Kidney (tissue), 14 donors: ENCODE measurements around the gene WWP2. TPM values are rescaled to one million over a fixed set of nuclear protein-coding genes. Genes with fewer than 3 reads are reported as not detected.

Experiments used
- DNase-seq, 5 donors: peaks; one replicate each; pipeline ENCODE4 v3.0.0-alpha.2; 2013 to 2020
- FAIRE-seq: peaks from 2 replicates; lab custom pipeline; 2012; peaks lifted over from hg19 to GRCh38; lab: Jason Lieb, UNC
- H3K27ac ChIP-seq, 2 donors: one replicate each; pipeline ENCODE4 v1.7.0; 2013; ENCODE audit warnings: low read depth in 2 of 2, low read length in 2 of 2, inconsistent platforms in 1 of 2
- H3K27me3 ChIP-seq: one replicate; pipeline ENCODE4 v1.7.1; 2013; ENCODE audit warnings: low read length, inconsistent platforms; ENCODE audit not compliant: control insufficient read depth, insufficient read depth
- H3K36me3 ChIP-seq, 3 donors: one replicate each; pipeline versions ENCODE4 v1.7.0 to v1.7.1; 2013; ENCODE audit warnings: low read length in 3 of 3, control low read depth in 1 of 3, inconsistent platforms in 1 of 3; ENCODE audit not compliant: insufficient read depth in 3 of 3, control insufficient read depth in 2 of 3
- H3K4me1 ChIP-seq, 3 donors: one replicate each; pipeline versions ENCODE4 v1.7.0 to v1.7.1; 2013; ENCODE audit warnings: low read length in 3 of 3, inconsistent platforms in 1 of 3, low read depth in 1 of 3; ENCODE audit not compliant: control insufficient read depth in 2 of 3, insufficient read depth in 2 of 3
- H3K4me3 ChIP-seq, 3 donors: one replicate each; pipeline versions ENCODE4 v1.7.0 to v1.8.1; 2013; ENCODE audit warnings: low read length in 3 of 3, control low read depth in 1 of 3, inconsistent platforms in 1 of 3
- H3K9ac ChIP-seq, 3 donors: one replicate each; pipeline versions ENCODE4 v1.7.0 to v1.7.1; 2013; ENCODE audit warnings: low read length in 3 of 3, control low read depth in 1 of 3, inconsistent platforms in 1 of 3
- H3K9me3 ChIP-seq, 3 donors: one replicate each; pipeline versions ENCODE4 v1.7.0 to v1.7.1; 2013; ENCODE audit warnings: low read length in 3 of 3, control low read depth in 1 of 3, inconsistent platforms in 1 of 3; ENCODE audit not compliant: control insufficient read depth in 2 of 3, insufficient read depth in 1 of 3
- CTCF ChIP-seq: IDR thresholded peaks from 3 replicates; pipeline ENCODE4 v1.5.1; 2012; ENCODE audit warnings: mild to moderate bottlenecking, moderate library complexity, borderline replicate concordance; ENCODE audit not compliant: insufficient read depth; ENCODE audit errors: extremely low read depth
- intact Hi-C: fragments of 100-400 bp; cut with DNase I; formaldehyde crosslinking; loops from one replicate; pipeline ENCODE4 v1.11.1; 2022
- polyA plus RNA-seq: library from polyadenylated mRNA; stranded (reverse); fragments of 350-450 nt; fragmentation: Illumina TruSeq; extraction: RNeasy Lipid Tissue Mini Kit (QIAGEN cat#74804); gene quantifications from one replicate; pipeline ENCODE4 v1.2.3, GENCODE V29; 2014; ENCODE audit warnings: low read depth, low replicate concordance; ENCODE audit not compliant: insufficient read depth
- total RNA-seq: library from RNA; stranded (reverse); fragmentation: NEBNext Ultra II Directional; extraction: Animal tissue kit (Norgen Biotek cat#: 25700); gene quantifications from one replicate; pipeline ENCODE4 v1.2.1, GENCODE V29; 2021
- donor health status: control.
- donor health status: control.
- donor health status: control.
- donor health status: control.
- donor health status: control.
- donor health status: DM: yes; HTN: yes; CAD: no.
- donor health status: Normal renal cell carcinoma (clear cell type).

Gene WWP2
- total and polyA plus RNA-seq, 2 donors from 2014 or later, result 30.0 to 128 TPM

GRCh38 chr16:69724414-69724873 lies 37.7 kb upstream of the WWP2 start:
- peak overlapping the region in 1 of 3 donors; percentile 55 for H3K9ac ChIP-seq
- no peak overlapping the region for H3K4me3 ChIP-seq
- DNase-seq (no peak), FAIRE-seq (no peak)
- no peaks in the 10 kb centered on the region for H3K27me3 ChIP-seq
- H3K4me1 ChIP-seq, result peaks cover 0 to 19% (median 12%) of the 10 kb centered on the region in 3 donors
- TF ChIP-seq CTCF, result no peak
- H3K36me3 ChIP-seq, result no peaks in the 10 kb centered on the region
- H3K9me3 ChIP-seq, result no peaks in the 10 kb centered on the region
- intact Hi-C loops, result no loop called here
- H3K27ac ChIP-seq, result no peak overlapping the region

GRCh38 chr16:69724981-69725479 lies 37.1 kb upstream of the WWP2 start:
- intact Hi-C loops, result no loop called here
- H3K4me3 ChIP-seq, result no peak overlapping the region
- H3K9me3 ChIP-seq, result no peaks in the 10 kb centered on the region
- TF ChIP-seq CTCF, result no peak
- FAIRE-seq, result no peak
- no peaks in the 10 kb centered on the region for H3K36me3 ChIP-seq
- H3K9ac ChIP-seq, result peak overlapping the region in 1 of 3 donors; percentile 55
- no peaks in the 10 kb centered on the region for H3K27me3 ChIP-seq
- peaks cover 0 to 19% (median 12%) of the 10 kb centered on the region in 3 donors for H3K4me1 ChIP-seq
- DNase-seq, result no peak
- peak overlapping the region; percentile 1 to 44 for H3K27ac ChIP-seq

- H3K27me3 ChIP-seq, result no peaks in the 10 kb centered on the region
- DNase-seq (no peak), FAIRE-seq (no peak)
- TF ChIP-seq CTCF, result no peak
- peak overlapping the region; percentile 17 to 84 (median 63) for H3K9ac ChIP-seq
- H3K4me3 ChIP-seq, result peak overlapping the region; percentile 69 to 84 (median 82)
- H3K9me3 ChIP-seq, result no peaks in the 10 kb centered on the region
- peak overlapping the region; percentile 89 to 91 for H3K27ac ChIP-seq
- peaks cover 0 to 19% (median 12%) of the 10 kb centered on the region in 3 donors for H3K4me1 ChIP-seq
- intact Hi-C loops, result no loop called here
- H3K36me3 ChIP-seq, result no peaks in the 10 kb centered on the region
These were observed 36.4 kb upstream of the WWP2 start for GRCh38 chr16:69725480-69726312.
